ENCODE results near the gene ASCL4.

Gene ASCL4

GRCh38 chr12:107778383-107779025 is 4.0 kb downstream of the ASCL4 start:
- DNase-seq (ENCODE audit: extremely low read depth in 1 of 2, low read depth in 1 of 2): no peak

GRCh38 chr12:107779077-107779831 is 4.8 kb downstream of the ASCL4 start:
- DNase-seq (ENCODE audit: extremely low read depth in 1 of 2, low read depth in 1 of 2): no peak

- no peak for DNase-seq (ENCODE audit: extremely low read depth in 1 of 2, low read depth in 1 of 2)
Measured at GRCh38 chr12:107780298-107780697, 5.8 kb downstream of the ASCL4 start.

GRCh38 chr12:107782067-107782466 is 7.6 kb downstream of the ASCL4 start:
- no peak for DNase-seq (ENCODE audit: extremely low read depth in 1 of 2, low read depth in 1 of 2)

- DNase-seq (ENCODE audit: extremely low read depth in 1 of 2, low read depth in 1 of 2): no peak
Measured at GRCh38 chr12:107783406-107784376, 9.2 kb downstream of the ASCL4 start.

- DNase-seq (ENCODE audit: extremely low read depth in 1 of 2, low read depth in 1 of 2): no peak
Measured at GRCh38 chr12:107788281-107788680, 13.8 kb downstream of the ASCL4 start.

- no peak for DNase-seq (ENCODE audit: extremely low read depth in 1 of 2, low read depth in 1 of 2)
Measured at GRCh38 chr12:107788690-107789458, 14.4 kb downstream of the ASCL4 start.

- DNase-seq (ENCODE audit: extremely low read depth in 1 of 2, low read depth in 1 of 2): no peak
Measured at GRCh38 chr12:107791465-107792089, 17.1 kb downstream of the ASCL4 start.

GRCh38 chr12:107794451-107794850 is 19.9 kb downstream of the ASCL4 start:
- no peak for DNase-seq (ENCODE audit: extremely low read depth in 1 of 2, low read depth in 1 of 2)

GRCh38 chr12:107798580-107798979 is 24.1 kb downstream of the ASCL4 start:
- DNase-seq (ENCODE audit: extremely low read depth in 1 of 2, low read depth in 1 of 2): no peak

- no peak for DNase-seq (ENCODE audit: extremely low read depth in 1 of 2, low read depth in 1 of 2)
Measured at GRCh38 chr12:107801150-107801549, 26.6 kb downstream of the ASCL4 start.

- DNase-seq (ENCODE audit: extremely low read depth in 1 of 2, low read depth in 1 of 2): no peak
Measured at GRCh38 chr12:107803092-107803491, 28.6 kb downstream of the ASCL4 start.

GRCh38 chr12:107805488-107806180 is 31.1 kb downstream of the ASCL4 start:
- DNase-seq (ENCODE audit: extremely low read depth in 1 of 2, low read depth in 1 of 2): no peak

- DNase-seq (ENCODE audit: extremely low read depth in 1 of 2, low read depth in 1 of 2): no peak
Measured at GRCh38 chr12:107807471-107808150, 33.1 kb downstream of the ASCL4 start.

- no peak for DNase-seq (ENCODE audit: extremely low read depth in 1 of 2, low read depth in 1 of 2)
Measured at GRCh38 chr12:107817250-107817649, 42.7 kb downstream of the ASCL4 start.

- DNase-seq (ENCODE audit: extremely low read depth in 1 of 2, low read depth in 1 of 2): no peak
Measured at GRCh38 chr12:107818984-107819383, 44.5 kb downstream of the ASCL4 start.

GRCh38 chr12:107822356-107822755 is 47.9 kb downstream of the ASCL4 start:
- DNase-seq (ENCODE audit: extremely low read depth in 1 of 2, low read depth in 1 of 2): no peak

All from stimulated activated CD8-positive, alpha-beta memory T cell treated with anti-CD3 and anti-CD28 coated beads, Interleukin-7, amount 100 ng/mL, for 48 hours (primary cell).